H54 (cell line): ENCODE results near the gene CENPX.

ENCODE experiments used
- DNase-seq: peaks from one replicate; pipeline ENCODE4 v3.0.0; 2011; ENCODE audit warnings: low spot score, mixed read lengths; ENCODE audit not compliant: insufficient read length
- FAIRE-seq: peaks from 3 replicates; lab custom pipeline; 2011; peaks lifted over from hg19 to GRCh38; lab: Jason Lieb, UNC
- POLR2A ChIP-seq: IDR thresholded peaks from 2 replicates; pipeline ENCODE4 v1.6.1; 2011; ENCODE audit warnings: low read depth, mild to moderate bottlenecking, low read length

Gene CENPX

DNA sequence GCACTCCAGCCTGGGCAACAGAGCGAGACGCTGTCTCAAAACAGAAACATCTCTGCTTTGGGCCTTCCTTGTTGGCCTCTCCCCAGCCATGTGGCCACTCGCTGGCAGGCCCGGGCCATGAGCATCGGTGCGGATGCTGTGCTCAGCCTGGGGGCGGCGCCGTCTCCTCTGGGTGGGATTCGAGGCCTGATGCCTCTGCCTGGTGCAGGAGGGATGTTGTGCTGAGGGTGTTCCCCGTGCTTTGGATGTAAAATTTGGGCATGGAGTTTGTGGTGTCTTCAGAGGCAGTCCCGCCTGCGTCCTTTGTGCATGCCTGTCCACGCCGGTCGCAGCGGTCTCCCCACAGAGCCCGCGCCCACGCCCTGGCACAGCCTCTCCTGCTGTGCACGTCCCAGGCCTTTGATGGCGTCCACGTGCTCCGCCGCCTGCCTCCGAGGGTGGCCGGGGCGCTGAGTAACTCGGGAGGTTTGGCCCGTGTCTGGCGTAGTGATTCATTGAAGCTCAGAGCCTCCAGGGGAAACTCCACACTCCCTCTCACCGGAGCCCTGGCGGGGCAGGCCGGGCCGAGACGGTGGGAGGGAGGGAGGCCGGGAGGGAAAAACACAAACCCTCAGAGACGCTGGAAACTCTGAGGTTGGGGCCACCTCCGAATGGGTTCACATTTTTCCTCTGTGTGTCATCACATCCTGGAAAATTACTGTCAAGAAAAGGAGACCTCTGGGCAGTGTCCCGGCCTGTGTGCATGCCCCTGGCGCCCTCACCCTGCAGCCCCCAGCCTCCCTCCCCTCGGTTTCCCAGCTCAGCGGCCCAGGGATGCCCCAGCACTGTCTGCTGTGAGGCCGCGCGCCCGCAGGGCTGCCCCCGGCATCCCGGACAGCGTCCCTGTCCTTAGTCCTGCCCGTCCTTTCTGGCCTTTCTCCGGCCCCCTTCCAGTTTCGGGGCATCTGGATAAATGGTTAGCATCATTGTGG is 19.0 kb downstream of the CENPX start:
- DNase-seq = peak; percentile 98
- no peak; the same call in none of the 2 replicates for TF ChIP-seq POLR2A
- FAIRE-seq = no peak

DNA sequence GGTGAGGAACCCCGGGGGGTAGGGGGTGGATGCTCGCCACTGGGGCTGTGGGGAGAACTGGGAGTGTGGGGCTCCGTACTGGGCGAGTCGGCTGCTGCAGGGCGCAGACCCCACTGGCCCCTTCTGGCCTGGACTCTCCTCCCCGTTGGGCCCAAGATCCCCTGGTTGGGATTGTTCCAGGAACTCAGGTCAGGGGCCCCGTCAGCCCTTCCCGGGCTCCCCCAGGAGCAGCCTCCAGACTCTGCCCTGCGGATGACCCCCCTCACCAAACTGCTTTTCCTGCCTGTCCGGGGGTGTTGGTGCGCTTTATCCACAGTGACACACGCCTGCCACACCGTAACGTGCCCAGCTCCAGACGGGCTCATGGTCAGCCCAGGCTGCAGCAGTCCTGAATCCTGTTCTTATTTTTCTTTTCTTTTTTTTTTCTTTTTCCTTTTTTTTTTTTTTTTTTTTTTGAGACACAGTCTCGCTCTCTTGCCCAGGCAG is 21.1 kb downstream of the CENPX start:
- DNase-seq = no peak
- no peak for TF ChIP-seq POLR2A
- FAIRE-seq = no peak

DNA sequence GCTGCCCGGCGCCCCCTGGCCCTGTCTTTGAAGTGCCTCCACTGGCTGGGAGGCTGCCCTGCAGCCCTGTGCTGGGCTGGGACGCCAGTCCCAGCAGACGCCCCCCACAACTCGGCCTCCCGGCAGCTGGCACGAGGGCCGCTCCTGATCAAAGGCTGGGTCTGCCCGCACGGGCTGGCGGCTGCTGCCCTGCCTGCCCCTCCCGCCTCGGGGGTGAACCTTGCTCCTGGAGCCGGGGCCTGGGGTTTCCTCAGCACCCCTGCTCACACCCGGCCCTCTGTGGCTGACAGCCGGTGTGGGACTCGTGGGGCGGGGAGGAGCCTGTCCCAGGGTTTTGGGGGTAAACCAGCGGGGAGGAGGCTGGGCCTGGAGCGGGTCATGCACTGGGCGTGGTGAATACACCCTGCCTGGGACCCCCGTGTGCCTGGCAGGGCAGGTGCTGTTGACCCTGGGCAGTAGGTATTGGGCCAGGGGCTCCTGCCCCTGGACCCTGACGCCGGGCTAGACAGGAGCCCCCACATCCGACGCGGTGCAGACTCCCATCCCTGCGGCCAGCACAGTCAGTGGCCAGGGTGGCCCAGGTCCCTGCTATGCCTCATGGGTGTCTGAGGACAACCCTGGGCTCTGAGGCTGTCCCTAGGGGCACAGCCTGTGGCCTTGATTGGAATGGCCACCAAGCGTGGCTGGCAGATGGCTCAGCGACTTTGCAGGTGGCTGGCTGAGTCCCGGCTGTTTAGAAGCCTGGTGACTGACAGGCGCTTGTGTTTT is 21.7 kb downstream of the CENPX start:
- FAIRE-seq (no peak), DNase-seq (no peak)
- TF ChIP-seq POLR2A = no peak

DNA sequence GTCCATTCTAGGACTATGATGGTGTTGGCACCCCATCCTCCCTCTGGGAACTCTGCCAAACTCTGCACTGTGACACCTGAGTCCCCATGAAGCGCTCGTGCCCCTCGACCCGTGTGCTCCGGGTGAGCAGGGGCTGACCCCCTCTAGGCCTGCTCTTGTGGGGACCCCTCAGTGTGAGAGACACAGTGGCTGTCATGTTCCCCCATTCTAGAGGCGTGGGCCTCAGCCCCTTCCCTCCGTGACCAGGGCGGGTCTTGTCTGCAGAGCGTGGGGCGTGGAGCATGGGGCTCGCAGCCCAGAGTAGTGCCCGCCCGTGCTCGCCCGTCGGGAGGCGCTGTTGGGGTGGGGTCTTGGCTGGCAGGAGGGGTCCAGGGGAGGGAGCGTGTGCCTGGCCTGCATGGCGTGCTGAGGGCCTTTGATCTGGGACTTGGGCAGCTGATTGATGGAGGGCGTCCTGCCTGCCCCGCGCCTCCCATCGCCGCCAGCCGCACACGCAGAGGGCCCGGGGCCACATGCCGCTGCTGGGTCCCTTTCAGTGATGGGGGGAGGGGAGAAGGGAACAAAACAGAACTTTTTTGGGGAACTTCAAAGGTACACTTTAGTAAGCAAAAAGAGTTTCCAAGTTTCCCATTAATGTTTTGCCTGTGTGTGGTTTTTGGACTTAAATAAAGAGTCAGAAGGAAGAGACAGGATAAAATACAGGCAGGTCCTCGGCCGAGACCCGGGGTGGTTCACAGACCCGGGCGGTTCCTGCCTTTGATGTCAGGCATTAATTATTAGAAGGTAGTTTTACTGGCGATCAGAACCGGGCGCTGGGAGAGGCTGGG is 22.5 kb downstream of the CENPX start:
- DNase-seq (no peak), FAIRE-seq (no peak)
- no peak for TF ChIP-seq POLR2A

DNA sequence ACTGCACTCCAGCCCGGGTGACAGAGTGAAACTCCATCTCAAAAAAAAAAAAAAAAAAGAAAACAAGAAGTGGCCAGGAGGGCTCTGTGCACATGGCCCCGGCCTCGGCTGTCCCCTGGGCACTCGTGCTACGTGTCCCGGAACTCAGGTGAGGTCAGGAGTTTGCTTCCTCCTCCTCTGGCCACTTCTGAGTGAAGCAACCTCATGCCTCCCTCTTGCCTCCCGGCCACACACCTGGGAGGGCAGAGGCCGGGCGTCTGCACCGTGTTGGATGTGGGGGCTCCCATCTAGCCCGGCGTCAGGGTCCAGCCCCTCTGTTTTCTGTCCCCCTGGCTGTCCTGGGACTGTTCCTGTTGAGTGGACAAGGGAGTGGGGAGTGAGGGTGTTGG is 23.1 kb downstream of the CENPX start:
- no peak for TF ChIP-seq POLR2A
- DNase-seq (no peak), FAIRE-seq (no peak)

DNA sequence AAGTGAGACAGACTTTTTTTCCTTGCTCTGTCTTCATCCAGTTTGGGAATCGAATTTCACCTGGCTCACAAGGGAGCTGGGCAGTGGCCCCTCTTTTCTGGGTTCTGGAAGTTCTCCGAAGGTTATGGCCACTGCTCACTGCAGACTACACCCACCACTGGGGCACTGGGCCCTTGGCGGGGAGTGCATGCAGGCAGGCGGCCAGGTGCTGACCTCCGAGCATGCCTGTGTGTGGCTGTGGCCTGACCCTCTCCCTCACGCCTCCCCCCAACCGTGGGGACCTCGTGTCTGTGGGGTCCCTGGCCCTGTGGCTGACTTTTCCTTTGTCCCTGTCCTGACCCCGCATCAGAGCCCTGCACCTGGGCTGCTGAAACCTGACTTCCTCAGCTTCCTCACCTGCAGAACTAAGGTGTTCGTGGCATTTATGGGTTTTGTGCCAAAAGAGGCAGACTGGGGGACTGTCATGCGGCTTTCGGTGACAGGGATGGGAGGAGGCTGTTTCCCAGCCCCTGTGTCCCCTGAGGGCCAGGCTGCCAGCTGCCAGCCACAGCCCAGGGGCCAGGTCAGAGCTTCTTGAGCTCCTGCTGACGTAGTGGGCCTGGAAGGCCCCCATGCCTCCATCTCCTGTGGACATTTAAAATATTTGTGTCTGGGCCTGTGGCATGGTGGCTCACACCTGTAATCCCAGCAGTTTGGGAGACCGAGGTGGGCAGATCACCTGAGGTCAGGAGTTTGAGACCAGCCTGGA is 23.8 kb downstream of the CENPX start:
- TF ChIP-seq POLR2A = no peak
- no peak for FAIRE-seq

DNA sequence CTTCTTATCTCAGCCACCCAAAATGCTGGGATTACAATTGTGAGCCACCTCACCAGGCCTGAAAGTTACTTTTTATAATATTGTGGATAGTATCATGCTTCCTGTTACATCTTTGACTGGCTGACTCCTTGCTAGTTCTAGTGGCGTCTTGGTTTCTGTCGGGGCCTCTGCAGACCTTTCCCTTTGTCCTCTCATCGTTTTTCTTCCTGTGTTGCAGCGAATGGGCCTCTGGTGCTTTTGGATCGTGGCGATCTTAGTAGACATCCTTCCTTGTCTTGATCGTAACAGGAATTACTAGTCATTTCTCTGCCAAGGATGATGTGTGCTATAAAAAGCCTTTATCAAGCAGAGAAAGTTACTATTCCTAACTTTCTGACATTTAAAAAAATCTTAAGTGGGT is 24.5 kb downstream of the CENPX start:
- TF ChIP-seq POLR2A = no peak
- no peak for FAIRE-seq

More for the DNA sequence above, 23.8 kb downstream of the CENPX start:
- DNase-seq = no peak

DNA sequence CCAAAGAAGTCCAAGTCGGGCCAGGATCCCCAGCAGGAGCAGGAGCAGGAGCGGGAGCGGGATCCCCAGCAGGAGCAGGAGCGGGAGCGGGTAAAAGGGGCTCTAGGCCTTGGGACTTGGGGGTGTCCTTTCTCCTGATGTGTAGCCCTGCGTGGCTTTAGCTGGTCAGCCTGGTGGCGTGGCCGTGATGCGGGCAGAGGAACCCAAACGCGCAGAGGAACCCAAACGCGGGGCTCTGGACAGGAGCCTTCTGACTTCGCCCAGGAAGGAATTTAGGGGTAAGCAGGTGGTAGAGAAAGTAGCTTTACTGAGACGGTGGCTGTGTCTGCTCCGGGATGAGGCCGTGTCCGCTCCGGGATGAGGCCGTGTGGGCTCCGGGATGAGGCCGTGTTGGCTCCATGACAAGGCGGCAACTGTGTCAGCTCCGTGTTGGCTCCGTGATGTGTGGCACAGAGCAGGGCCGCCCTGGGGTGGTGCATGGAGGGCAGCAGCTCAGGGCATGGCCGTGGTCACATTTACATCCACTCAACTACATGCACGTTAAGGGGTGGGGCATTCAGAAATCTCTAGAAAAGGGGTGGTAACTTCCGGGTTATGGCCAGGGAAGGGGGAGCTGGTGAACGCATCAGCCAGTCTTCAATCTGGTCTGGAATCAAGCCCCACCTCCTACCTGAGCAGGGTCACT is 25.8 kb downstream of the CENPX start:
- TF ChIP-seq POLR2A = no peak
- FAIRE-seq = no peak
- no peak for DNase-seq

More for the DNA sequence above, 24.5 kb downstream of the CENPX start:
- DNase-seq = no peak

DNA sequence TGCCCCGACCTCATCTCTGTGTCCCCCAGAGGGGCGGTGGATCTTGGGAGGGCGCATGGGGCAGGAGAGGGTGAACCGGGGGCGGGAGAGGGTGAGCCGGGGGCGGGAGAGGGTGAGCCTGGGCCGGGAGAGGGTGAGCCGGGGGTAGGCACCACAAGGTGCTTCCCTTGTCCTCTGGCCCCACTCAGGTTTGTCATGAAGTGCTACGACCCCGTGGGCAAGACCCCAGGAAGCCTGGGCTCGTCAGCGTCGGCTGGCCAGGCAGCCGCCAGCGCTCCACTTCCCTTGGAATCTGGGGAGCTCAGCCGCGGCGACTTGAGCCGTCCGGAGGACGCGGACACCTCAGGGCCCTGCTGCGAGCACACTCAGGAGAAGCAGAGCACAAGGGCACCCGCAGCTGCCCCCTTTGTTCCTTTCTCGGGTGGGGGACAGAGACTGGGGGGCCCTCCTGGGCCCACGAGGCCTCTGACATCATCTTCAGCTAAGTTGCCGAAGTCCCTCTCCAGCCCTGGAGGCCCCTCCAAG is 26.4 kb downstream of the CENPX start:
- no peak for DNase-seq
- no peak for TF ChIP-seq POLR2A
- no peak for FAIRE-seq

DNA sequence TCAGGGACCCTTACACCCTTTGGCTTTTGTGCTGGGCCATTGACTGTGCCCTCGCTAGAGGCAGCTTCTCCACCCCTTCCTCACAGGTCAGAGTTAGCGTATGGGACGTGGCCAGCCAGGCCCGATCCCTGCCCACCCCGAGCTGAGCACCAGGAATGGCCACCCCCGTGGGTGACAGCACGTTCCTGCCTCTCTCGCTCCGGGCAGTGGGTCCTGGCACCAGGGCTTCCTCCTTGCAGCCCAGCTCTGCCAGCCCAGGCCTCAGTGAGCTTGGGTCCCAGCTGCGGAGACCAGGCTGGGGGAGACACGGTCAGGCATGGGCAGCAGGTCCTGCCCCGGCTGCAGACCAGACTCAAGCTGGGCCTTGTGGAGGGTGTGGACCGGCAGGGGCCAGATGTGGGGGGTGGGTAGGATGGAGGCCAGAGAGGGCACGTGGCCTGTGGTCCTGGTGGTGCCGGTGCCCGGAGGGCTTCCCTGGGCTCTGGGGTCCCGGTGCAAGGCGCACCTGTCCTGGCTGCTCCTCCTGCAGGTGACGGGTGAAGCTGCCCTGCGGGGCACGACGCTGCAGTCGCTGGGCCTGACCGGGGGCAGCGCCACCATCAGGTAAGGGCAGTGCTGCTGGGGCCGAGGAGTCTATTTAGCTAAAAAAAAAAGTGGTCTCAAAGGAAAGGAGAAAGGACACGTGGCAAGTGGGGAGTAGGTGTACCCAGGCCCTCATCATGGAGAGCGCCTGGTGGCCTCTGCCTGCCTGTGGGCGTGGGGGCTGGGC is 27.0 kb downstream of the CENPX start:
- no peak for FAIRE-seq
- TF ChIP-seq POLR2A = no peak
- no peak for DNase-seq
